ENCODE data around the gene CDC42BPG. TPM values are rescaled to one million over a fixed set of nuclear protein-coding genes. Genes with fewer than 3 reads are reported as not detected.

CDC42BPG gene
- polyA plus RNA-seq, 2 donors, result 17.5 to 30.7 TPM

DNA sequence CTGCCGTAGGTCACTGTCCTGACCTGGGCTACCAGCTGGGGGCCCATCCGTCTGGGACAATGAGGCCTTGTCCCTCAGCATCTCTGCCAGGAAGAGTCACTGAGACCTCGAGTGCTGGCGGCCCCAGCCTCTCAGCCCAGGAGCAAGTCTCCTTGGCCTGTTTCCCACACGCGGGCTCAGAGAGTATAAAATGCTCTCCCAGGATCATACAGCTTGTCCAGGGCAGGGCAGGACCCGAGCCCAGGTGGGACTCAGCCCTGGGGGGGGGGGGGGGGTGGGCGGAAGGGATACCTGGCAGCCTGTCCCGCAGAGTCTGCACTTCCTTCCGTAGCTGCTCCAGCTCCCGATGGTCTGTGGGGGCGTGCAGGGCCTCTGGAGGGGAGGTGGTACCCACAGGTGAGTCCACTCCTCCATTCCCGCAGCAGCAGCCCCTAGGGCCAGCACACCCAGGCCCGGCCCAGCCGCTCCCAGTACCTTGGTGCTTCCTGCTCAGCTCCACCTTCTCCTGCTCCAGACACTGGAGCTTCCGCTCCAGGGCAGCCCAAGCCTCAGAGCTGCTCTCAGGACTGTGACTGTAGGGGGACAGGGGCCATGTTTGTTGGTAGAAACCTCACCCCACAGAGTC lies 7.9 kb downstream of the CDC42BPG start:
- WGBS, 2 donors, result 69 to 72% methylated on average over 15 to 16 of the region's 16 CpGs
- Histone ChIP-seq H3K27me3 (ENCODE audit: control insufficient read depth in 1 of 2, insufficient read depth in 2 of 2, low read length in 2 of 2) (no peaks in the 10 kb centered on the region), H3K4me3 (ENCODE audit: low read depth in 1 of 2, low read length in 2 of 2) (no peak overlapping the region), H3K27ac (ENCODE audit: low read depth in 2 of 2, low read length in 1 of 2) (peak overlapping the region; percentile 36 to 66), H3K36me3 (ENCODE audit: control insufficient read depth in 2 of 2, insufficient read depth in 2 of 2, low read length in 1 of 2) (peaks cover 6 to 79% of the 10 kb centered on the region in 2 donors), H3K4me1 (ENCODE audit: control insufficient read depth in 2 of 2, insufficient read depth in 2 of 2, low read length in 1 of 2) (peaks cover 0 to 18% of the 10 kb centered on the region in 2 donors), H3K9me3 (ENCODE audit: control insufficient read depth in 2 of 2, insufficient read depth in 1 of 2, low read depth in 1 of 2, low read length in 1 of 2) (no peaks in the 10 kb centered on the region)

DNA sequence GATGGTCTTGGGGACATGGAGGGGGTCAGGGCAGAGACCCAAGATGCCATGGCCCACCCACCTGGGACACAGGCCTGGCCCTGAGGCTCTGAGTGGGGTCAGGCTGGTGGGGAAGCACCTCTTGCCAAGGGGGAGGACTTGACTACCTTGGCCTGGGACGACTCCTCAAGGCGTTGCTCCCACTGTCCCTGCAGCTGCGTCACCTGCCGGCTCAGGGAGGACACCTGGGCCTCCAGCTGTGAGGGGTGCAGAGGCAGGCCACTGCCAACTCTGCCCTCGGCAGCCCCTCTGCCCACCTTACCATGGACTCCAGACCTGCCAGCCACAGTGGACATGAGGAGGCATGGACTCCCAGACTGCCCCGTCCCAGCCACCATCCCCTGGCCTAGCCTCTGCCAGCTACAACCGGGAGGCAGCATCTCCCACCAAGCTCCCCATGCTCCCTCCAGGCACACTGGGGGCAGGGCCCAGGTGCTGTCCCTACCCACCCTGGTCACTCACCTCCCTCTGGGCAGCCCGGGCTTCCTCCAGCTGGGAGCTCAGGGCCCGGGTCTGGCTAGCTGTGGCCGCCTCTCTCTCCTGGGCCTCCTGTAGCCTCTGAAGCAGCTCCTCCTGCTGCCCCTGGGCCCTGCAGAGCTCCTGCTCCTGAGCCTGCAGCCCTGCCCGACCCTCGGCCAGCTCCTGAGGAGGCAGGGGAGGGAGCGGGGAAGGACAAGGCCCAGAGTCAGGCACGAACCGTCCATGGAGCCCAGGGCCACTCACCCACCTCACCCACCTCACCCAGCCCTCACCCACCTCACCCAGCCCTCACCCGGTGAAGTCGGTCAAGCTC lies 8.6 kb downstream of the CDC42BPG start:
- no peaks in the 10 kb centered on the region for H3K27me3 ChIP-seq (ENCODE audit: control insufficient read depth in 1 of 2, insufficient read depth in 2 of 2, low read length in 2 of 2)
- peaks cover 0 to 18% of the 10 kb centered on the region in 2 donors for H3K4me1 ChIP-seq (ENCODE audit: control insufficient read depth in 2 of 2, insufficient read depth in 2 of 2, low read length in 1 of 2)
- 69 to 72% methylated on average over 16 to 17 of the region's 17 CpGs for WGBS, 2 donors
- peaks cover 6 to 83% of the 10 kb centered on the region in 2 donors for H3K36me3 ChIP-seq (ENCODE audit: control insufficient read depth in 2 of 2, insufficient read depth in 2 of 2, low read length in 1 of 2)
- no peaks in the 10 kb centered on the region for H3K9me3 ChIP-seq (ENCODE audit: control insufficient read depth in 2 of 2, insufficient read depth in 1 of 2, low read depth in 1 of 2, low read length in 1 of 2)
- H3K4me3 ChIP-seq (ENCODE audit: low read depth in 1 of 2, low read length in 2 of 2), result no peak overlapping the region
- H3K27ac ChIP-seq (ENCODE audit: low read depth in 2 of 2, low read length in 1 of 2), result peak overlapping the region; percentile 36 to 66

DNA sequence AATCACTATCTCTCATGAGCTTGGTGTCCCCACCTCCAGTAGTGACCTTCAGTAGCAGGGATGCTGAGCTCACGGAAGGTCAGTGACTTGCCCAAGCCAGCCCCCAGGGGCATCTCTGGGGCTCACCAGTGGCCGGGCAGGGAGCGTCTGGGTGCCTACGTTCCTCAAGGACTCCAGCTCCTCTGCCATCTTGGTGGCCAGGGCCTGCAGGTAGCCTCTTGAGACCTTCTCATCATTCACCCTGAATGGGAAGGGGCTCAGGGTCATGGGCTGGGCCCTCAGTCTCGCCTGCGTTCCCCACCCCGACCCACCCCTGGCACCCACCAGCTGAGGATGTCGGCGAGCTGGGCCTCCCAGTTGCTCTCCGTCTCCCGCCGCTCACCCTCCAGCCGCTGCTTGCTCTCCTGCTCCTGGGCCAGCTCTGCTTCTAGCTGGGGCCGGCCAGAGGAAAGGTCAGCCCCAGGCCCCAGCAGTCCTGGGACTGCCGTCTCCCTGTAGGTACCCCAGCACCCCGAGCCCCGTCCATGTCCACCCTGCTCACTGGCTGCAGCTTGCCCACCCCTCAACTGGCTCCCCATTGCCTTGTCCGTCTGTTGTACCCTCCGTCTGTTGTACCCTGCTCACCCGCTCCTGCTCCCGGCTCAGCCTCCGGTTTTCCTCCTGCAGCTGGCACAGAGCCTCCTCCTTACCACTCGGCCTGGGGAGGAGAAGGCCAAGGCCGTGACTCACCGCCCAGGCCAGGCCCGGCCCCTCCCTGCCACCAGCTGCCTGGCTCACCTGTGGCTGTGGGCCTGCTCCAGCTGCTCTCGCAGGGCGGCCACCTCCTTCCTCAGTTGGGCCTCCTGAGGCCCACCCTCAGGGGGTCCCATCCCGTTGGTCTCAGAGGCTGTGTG lies 9.5 kb downstream of the CDC42BPG start:
- H3K4me1 ChIP-seq (ENCODE audit: control insufficient read depth in 2 of 2, insufficient read depth in 2 of 2, low read length in 1 of 2), result peaks cover 0 to 18% of the 10 kb centered on the region in 2 donors
- peak overlapping the region; percentile 36 to 66 for H3K27ac ChIP-seq (ENCODE audit: low read depth in 2 of 2, low read length in 1 of 2)
- no peaks in the 10 kb centered on the region for H3K9me3 ChIP-seq (ENCODE audit: control insufficient read depth in 2 of 2, insufficient read depth in 1 of 2, low read depth in 1 of 2, low read length in 1 of 2)
- 70 to 74% methylated on average over 28 to 29 of the region's 29 CpGs for WGBS, 2 donors
- no peaks in the 10 kb centered on the region for H3K27me3 ChIP-seq (ENCODE audit: control insufficient read depth in 1 of 2, insufficient read depth in 2 of 2, low read length in 2 of 2)
- H3K36me3 ChIP-seq (ENCODE audit: control insufficient read depth in 2 of 2, insufficient read depth in 2 of 2, low read length in 1 of 2), result peaks cover 6 to 85% of the 10 kb centered on the region in 2 donors
- no peak overlapping the region for H3K4me3 ChIP-seq (ENCODE audit: low read depth in 1 of 2, low read length in 2 of 2)

GRCh38 chr11:64834031-64834722 lies 10.3 kb downstream of the CDC42BPG start:
- WGBS, 2 donors, result 88 to 90% methylated on average over 23 to 25 of the region's 25 CpGs
- H3K27me3 ChIP-seq (ENCODE audit: control insufficient read depth in 1 of 2, insufficient read depth in 2 of 2, low read length in 2 of 2), result no peaks in the 10 kb centered on the region
- no peak overlapping the region for H3K4me3 ChIP-seq (ENCODE audit: low read depth in 1 of 2, low read length in 2 of 2)
- peaks cover 0 to 18% of the 10 kb centered on the region in 2 donors for H3K4me1 ChIP-seq (ENCODE audit: control insufficient read depth in 2 of 2, insufficient read depth in 2 of 2, low read length in 1 of 2)
- no peak overlapping the region for H3K27ac ChIP-seq (ENCODE audit: low read depth in 2 of 2, low read length in 1 of 2)
- H3K9me3 ChIP-seq (ENCODE audit: control insufficient read depth in 2 of 2, insufficient read depth in 1 of 2, low read depth in 1 of 2, low read length in 1 of 2), result no peaks in the 10 kb centered on the region
- peaks cover 6 to 86% of the 10 kb centered on the region in 2 donors for H3K36me3 ChIP-seq (ENCODE audit: control insufficient read depth in 2 of 2, insufficient read depth in 2 of 2, low read length in 1 of 2)

DNA sequence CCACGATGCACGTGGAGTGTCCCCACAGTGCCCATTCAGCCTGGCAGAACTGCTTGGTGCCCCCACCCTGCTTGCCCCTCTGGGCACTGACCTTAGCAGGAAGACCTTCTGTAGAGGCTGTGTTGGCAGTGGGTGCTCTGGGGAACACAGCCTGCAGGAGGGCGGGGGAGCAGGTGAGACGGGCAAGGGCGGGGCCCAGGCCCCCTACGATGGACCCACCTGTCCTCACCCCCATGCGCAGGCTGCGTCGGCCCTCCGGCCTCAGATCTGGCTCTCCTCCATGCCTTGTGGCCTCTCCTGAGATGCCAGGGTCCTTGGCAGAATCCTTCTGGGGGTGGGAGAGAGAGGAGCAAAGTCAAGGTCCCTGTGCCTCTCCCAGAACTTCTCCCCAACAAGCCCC lies 10.9 kb downstream of the CDC42BPG start:
- Histone ChIP-seq H3K4me3 (ENCODE audit: low read depth in 1 of 2, low read length in 2 of 2) (no peak overlapping the region), H3K36me3 (ENCODE audit: control insufficient read depth in 2 of 2, insufficient read depth in 2 of 2, low read length in 1 of 2) (peaks cover 6 to 80% of the 10 kb centered on the region in 2 donors), H3K4me1 (ENCODE audit: control insufficient read depth in 2 of 2, insufficient read depth in 2 of 2, low read length in 1 of 2) (peaks cover 0 to 18% of the 10 kb centered on the region in 2 donors), H3K27ac (ENCODE audit: low read depth in 2 of 2, low read length in 1 of 2) (no peak overlapping the region), H3K9me3 (ENCODE audit: control insufficient read depth in 2 of 2, insufficient read depth in 1 of 2, low read depth in 1 of 2, low read length in 1 of 2) (no peaks in the 10 kb centered on the region), H3K27me3 (ENCODE audit: control insufficient read depth in 1 of 2, insufficient read depth in 2 of 2, low read length in 2 of 2) (no peaks in the 10 kb centered on the region)
- 86 to 91% methylated on average over 10 of the region's 10 CpGs for WGBS, 2 donors

GRCh38 chr11:64833198-64833502 lies 11.3 kb downstream of the CDC42BPG start:
- Histone ChIP-seq H3K9me3 (ENCODE audit: control insufficient read depth in 2 of 2, insufficient read depth in 1 of 2, low read depth in 1 of 2, low read length in 1 of 2) (no peaks in the 10 kb centered on the region), H3K27me3 (ENCODE audit: control insufficient read depth in 1 of 2, insufficient read depth in 2 of 2, low read length in 2 of 2) (no peaks in the 10 kb centered on the region), H3K36me3 (ENCODE audit: control insufficient read depth in 2 of 2, insufficient read depth in 2 of 2, low read length in 1 of 2) (peaks cover 6 to 78% of the 10 kb centered on the region in 2 donors), H3K27ac (ENCODE audit: low read depth in 2 of 2, low read length in 1 of 2) (no peak overlapping the region), H3K4me1 (ENCODE audit: control insufficient read depth in 2 of 2, insufficient read depth in 2 of 2, low read length in 1 of 2) (peaks cover 0 to 18% of the 10 kb centered on the region in 2 donors), H3K4me3 (ENCODE audit: low read depth in 1 of 2, low read length in 2 of 2) (no peak overlapping the region)
- WGBS, 2 donors, result 89% methylated on average over 11 to 12 of the region's 12 CpGs

- peaks cover 6 to 75% of the 10 kb centered on the region in 2 donors for H3K36me3 ChIP-seq (ENCODE audit: control insufficient read depth in 2 of 2, insufficient read depth in 2 of 2, low read length in 1 of 2)
- H3K27ac ChIP-seq (ENCODE audit: low read depth in 2 of 2, low read length in 1 of 2), result no peak overlapping the region
- no peaks in the 10 kb centered on the region for H3K9me3 ChIP-seq (ENCODE audit: control insufficient read depth in 2 of 2, insufficient read depth in 1 of 2, low read depth in 1 of 2, low read length in 1 of 2)
- H3K4me3 ChIP-seq (ENCODE audit: low read depth in 1 of 2, low read length in 2 of 2), result no peak overlapping the region
- H3K4me1 ChIP-seq (ENCODE audit: control insufficient read depth in 2 of 2, insufficient read depth in 2 of 2, low read length in 1 of 2), result peaks cover 0 to 18% of the 10 kb centered on the region in 2 donors
- 93 to 94% methylated on average over 21 of the region's 21 CpGs for WGBS, 2 donors
- H3K27me3 ChIP-seq (ENCODE audit: control insufficient read depth in 1 of 2, insufficient read depth in 2 of 2, low read length in 2 of 2), result no peaks in the 10 kb centered on the region
Measured at GRCh38 chr11:64832467-64833197, 11.8 kb downstream of the CDC42BPG start.

DNA sequence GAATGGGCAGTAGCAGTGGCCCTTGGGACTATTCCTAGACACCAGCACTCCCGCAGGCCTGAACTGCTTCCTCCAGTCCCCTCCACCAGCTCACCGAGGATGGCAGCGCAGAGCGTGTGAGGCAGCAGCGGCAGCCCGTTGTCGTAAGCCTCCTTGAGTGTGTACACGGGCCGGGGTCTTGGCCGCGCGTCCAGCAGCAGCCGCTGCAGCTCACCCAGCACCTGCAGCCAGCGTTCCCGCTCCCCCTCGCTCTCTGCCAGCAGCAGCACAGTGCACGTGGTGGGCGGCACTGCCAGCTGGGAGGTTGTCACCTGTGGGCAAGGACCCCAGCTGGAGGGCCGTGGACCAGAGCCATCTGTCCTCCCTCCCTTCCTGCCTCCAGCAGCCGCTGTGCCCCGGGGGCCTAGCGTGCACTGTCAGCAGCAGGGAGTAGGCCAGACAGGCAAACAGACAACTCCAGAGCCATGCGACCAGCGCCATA lies 13.0 kb downstream of the CDC42BPG start:
- Histone ChIP-seq H3K9me3 (ENCODE audit: control insufficient read depth in 2 of 2, insufficient read depth in 1 of 2, low read depth in 1 of 2, low read length in 1 of 2) (no peaks in the 10 kb centered on the region), H3K4me1 (ENCODE audit: control insufficient read depth in 2 of 2, insufficient read depth in 2 of 2, low read length in 1 of 2) (peaks cover 0 to 11% of the 10 kb centered on the region in 2 donors), H3K36me3 (ENCODE audit: control insufficient read depth in 2 of 2, insufficient read depth in 2 of 2, low read length in 1 of 2) (peaks cover 6 to 79% of the 10 kb centered on the region in 2 donors), H3K4me3 (ENCODE audit: low read depth in 1 of 2, low read length in 2 of 2) (no peak overlapping the region), H3K27me3 (ENCODE audit: control insufficient read depth in 1 of 2, insufficient read depth in 2 of 2, low read length in 2 of 2) (no peaks in the 10 kb centered on the region), H3K27ac (ENCODE audit: low read depth in 2 of 2, low read length in 1 of 2) (no peak overlapping the region)
- 86 to 90% methylated on average over 19 to 24 of the region's 24 CpGs for whole genome bisulfite sequencing, 2 donors

All from esophagus (tissue), 2 donors.